SK-N-MC (cell line): ENCODE data around the gene ADAM10.
"Not testable (repeated sequence)": the region's sequence is repeated elsewhere in the genome, so short reads cannot be mapped to it uniquely, and the experiment has no call there.

ENCODE experiments used
- EZH2 ChIP-seq: fragments of 200-600 bp; sonication (generic); IDR thresholded peaks from one replicate; pipeline ENCODE4 v1.6.1; 2017; ENCODE audit warnings: antibody characterized with exemption
- POLR2AphosphoS5 ChIP-seq: IDR thresholded peaks from 2 replicates; pipeline ENCODE4 v1.6.1; 2012; ENCODE audit warnings: mild to moderate bottlenecking, low read depth, low read length, borderline replicate concordance

GRCh38 chr15:58768601-58769004, 19.1 kb upstream of the ADAM10 start:
- not testable (repeated sequence) for TF ChIP-seq EZH2, POLR2AphosphoS5
